IMR-90 (cell line): ENCODE data around the gene MBTPS1. TPM values are rescaled to one million over a fixed set of nuclear protein-coding genes. Genes with fewer than 3 reads are reported as not detected.

Experiments
- ATAC-seq: fragments of 200-7000 bp; cut with Tn5 transposase; 2 replicates; pipeline ENCODE4 v1.9.1; 2020; ENCODE audit warnings: low read depth, mild to moderate bottlenecking, moderate library complexity
- BruUV-seq: library from RNA; stranded (reverse); fragments of 400-500 nt; replicated peaks from 2 replicates; lab custom pipeline; 2021; lab: Mats Ljungman, UMichigan
- CTCF ChIA-PET: fragments of 300-600 bp; formaldehyde crosslinking; extraction: SDS; loops from one replicate; lab custom pipeline; 2021; ENCODE audit warnings: antibody characterized with exemption; lab: Yijun Ruan, JAX
- POLR2A ChIA-PET: fragments of 300-600 bp; sonication (Branson Sonifier 250); formaldehyde crosslinking; loops from one replicate; lab custom pipeline; 2022; ENCODE audit warnings: antibody characterized with exemption; ENCODE audit not compliant: unreplicated experiment; lab: Charles Lee
- DNase-seq: peaks from one replicate; pipeline ENCODE4 v3.0.0; 2013
- H2AFZ ChIP-seq: replicated peaks from 2 replicates; pipeline ENCODE3; 2013; ENCODE audit warnings: low read length, mild to moderate bottlenecking; ENCODE audit not compliant: poor library complexity
- H2AK5ac ChIP-seq: 2 replicates; pipeline ENCODE4 v1.6.1; 2013; ENCODE audit warnings: low read depth, low read length, inconsistent platforms
- H2AK9ac ChIP-seq: replicated peaks from 2 replicates; pipeline ENCODE3; 2013; ENCODE audit warnings: mild to moderate bottlenecking, low read depth, low read length, moderate library complexity; ENCODE audit not compliant: poor library complexity
- H2BK120ac ChIP-seq: 2 replicates; pipeline ENCODE4 v1.6.1; 2013; ENCODE audit warnings: low read depth, low read length, inconsistent platforms
- H2BK15ac ChIP-seq: 3 replicates; pipeline ENCODE4 v1.6.1; 2013; ENCODE audit warnings: low read depth, low read length, inconsistent platforms
- H2BK20ac ChIP-seq: 2 replicates; pipeline ENCODE4 v1.6.1; 2013; ENCODE audit warnings: low read depth, mild to moderate bottlenecking, inconsistent platforms, low read length, moderate library complexity
- H2BK5ac ChIP-seq: 2 replicates; pipeline ENCODE4 v1.6.1; 2013; ENCODE audit warnings: mild to moderate bottlenecking, low read depth, low read length, inconsistent platforms; ENCODE audit not compliant: poor library complexity, severe bottlenecking
- H3K14ac ChIP-seq: replicated peaks from 2 replicates; pipeline ENCODE4 v1.6.1; 2013; ENCODE audit warnings: low read depth, low read length, inconsistent platforms
- H3K18ac ChIP-seq: 2 replicates; pipeline ENCODE4 v1.6.1; 2013; ENCODE audit warnings: low read depth, low read length, control low read depth
- H3K23ac ChIP-seq: 2 replicates; pipeline ENCODE4 v1.6.1; 2013; ENCODE audit warnings: low read depth, low read length, inconsistent platforms
- H3K27ac ChIP-seq: 2 replicates; pipeline ENCODE4 v1.5.1; 2013; ENCODE audit warnings: mild to moderate bottlenecking, control low read depth, low read length; ENCODE audit not compliant: insufficient read depth
- H3K27me3 ChIP-seq: 2 replicates; pipeline ENCODE4 v1.6.1; 2013; ENCODE audit warnings: low read length; ENCODE audit not compliant: control insufficient read depth, insufficient read depth
- H3K36me3 ChIP-seq: 2 replicates; pipeline ENCODE4 v1.6.1; 2013; ENCODE audit warnings: low read length, mixed read lengths; ENCODE audit not compliant: control insufficient read depth, insufficient read depth
- H3K4ac ChIP-seq: 2 replicates; pipeline ENCODE4 v1.6.1; 2013; ENCODE audit warnings: low read depth, low read length, inconsistent platforms
- H3K4me1 ChIP-seq: 2 replicates; pipeline ENCODE4 v1.6.1; 2013; ENCODE audit warnings: low read length, mixed read lengths; ENCODE audit not compliant: control insufficient read depth, insufficient read depth
- H3K4me2 ChIP-seq: 2 replicates; pipeline ENCODE4 v1.6.1; 2013; ENCODE audit warnings: low read depth, mild to moderate bottlenecking, control low read depth, low read length, moderate library complexity
- H3K4me3 ChIP-seq: 2 replicates; pipeline ENCODE4 v1.5.1; 2013; ENCODE audit warnings: low read depth, mild to moderate bottlenecking, control low read depth, low read length, moderate library complexity; ENCODE audit not compliant: insufficient read depth
- H3K56ac ChIP-seq: 2 replicates; pipeline ENCODE4 v1.6.1; 2013; ENCODE audit warnings: low read length, inconsistent platforms; ENCODE audit not compliant: insufficient read depth; ENCODE audit errors: extremely low read depth
- H3K79me1 ChIP-seq, 2 experiments: 2 replicates each; pipeline ENCODE4 v1.6.1; 2013; ENCODE audit warnings: low read length in 2 of 2, inconsistent platforms in 1 of 2, low read depth in 1 of 2
- H3K9ac ChIP-seq: 2 replicates; pipeline ENCODE4 v1.6.1; 2013; ENCODE audit warnings: low read depth, low read length, control low read depth
- H3K9me1 ChIP-seq: 2 replicates; pipeline ENCODE4 v1.6.1; 2013; ENCODE audit warnings: low read length, inconsistent platforms; ENCODE audit not compliant: insufficient read depth
- H3K9me3 ChIP-seq: 2 replicates; pipeline ENCODE4 v1.6.1; 2013; ENCODE audit warnings: low read length; ENCODE audit not compliant: control insufficient read depth, insufficient read depth
- H4K20me1 ChIP-seq: 2 replicates; pipeline ENCODE4 v1.6.1; 2013; ENCODE audit warnings: low read length, inconsistent platforms; ENCODE audit not compliant: insufficient read depth
- H4K5ac ChIP-seq: 2 replicates; pipeline ENCODE4 v1.6.1; 2013; ENCODE audit warnings: mild to moderate bottlenecking, low read depth, low read length, control low read depth
- H4K8ac ChIP-seq, 2 experiments: 2 replicates each; pipeline ENCODE4 v1.6.1; 2013; ENCODE audit warnings: low read depth in 2 of 2, low read length in 2 of 2, control low read depth in 1 of 2, inconsistent platforms in 1 of 2
- H4K91ac ChIP-seq: 2 replicates; pipeline ENCODE4 v1.6.1; 2013; ENCODE audit warnings: low read depth, low read length, inconsistent platforms; ENCODE audit not compliant: insufficient read depth
- CHD1 ChIP-seq: IDR thresholded peaks from 2 replicates; pipeline ENCODE4 v1.6.1; 2012; ENCODE audit warnings: low read depth, low read length, improper control_type of control experiment
- FOS ChIP-seq: fragments of 150-350 bp; IDR thresholded peaks from 2 replicates; pipeline ENCODE4 v1.6.1; 2016; ENCODE audit warnings: low read depth, low read length
- POLR2A ChIP-seq: IDR thresholded peaks from 2 replicates; pipeline ENCODE4 v1.6.1; 2012; ENCODE audit warnings: mild to moderate bottlenecking, low read depth, low read length
- RAD21 ChIP-seq: IDR thresholded peaks from 2 replicates; pipeline ENCODE4 v1.6.1; 2012; ENCODE audit warnings: low read length, improper control_type of control experiment
- RCOR1 ChIP-seq: IDR thresholded peaks from 2 replicates; pipeline ENCODE4 v1.6.1; 2012; ENCODE audit warnings: mild to moderate bottlenecking, low read length, improper control_type of control experiment; ENCODE audit not compliant: insufficient replicate concordance
- RFX5 ChIP-seq: IDR thresholded peaks from 2 replicates; pipeline ENCODE4 v1.8.0; 2012; ENCODE audit warnings: low read depth, mild to moderate bottlenecking, low read length, moderate library complexity
- WGBS, 2 experiments: methylation state at CpG; one replicate each; pipeline versions ENCODE4 v1.1.5 to v1.1.7; 2013; ENCODE audit warnings: missing lambda C conversion rate in 2 of 2; ENCODE audit not compliant: insufficient read length in 1 of 2; ENCODE audit errors: extremely low coverage in 2 of 2; 5-methylcytosine and 5-hydroxymethylcytosine counted together
- dilution Hi-C: fragments of 300-500 bp; cut with HindIII; formaldehyde crosslinking; loops from one replicate; pipeline ENCODE4 v1.14.3; 2018; ENCODE audit warnings: low sequenced_read_pairs; ENCODE audit not compliant: unreplicated experiment
- in situ Hi-C: fragments of 300-500 bp; cut with MboI; formaldehyde crosslinking; loops from 3 replicates; pipeline ENCODE4 v1.14.3; 2019; ENCODE audit warnings: low sequenced_read_pairs, inconsistent platforms, mixed read lengths
- intact Hi-C: fragments of 100-400 bp; cut with micrococcal nuclease; formaldehyde crosslinking; loops from 2 replicates; pipeline ENCODE4 v1.10.0; 2022
- polyA plus RNA-seq, 3 experiments: library from polyadenylated mRNA; depleted of rRNA; stranded (reverse); fragments of >200 nt; gene quantifications; 2 replicates each; pipeline ENCODE4 v1.2.3, GENCODE V29; 2012; ENCODE audit warnings: low replicate concordance in 1 of 3
- total RNA-seq: library from RNA; depleted of rRNA; stranded (reverse); fragments of >200 nt; gene quantifications from 2 replicates; pipeline ENCODE4 v1.2.3, GENCODE V29; 2012
- TF ChIP-seq, protein P1 (sequence below): conservative IDR thresholded peaks from 2 replicates; pipeline ENCODE4 v1.5.1; 2012; ENCODE audit warnings: mild to moderate bottlenecking, low read depth, low read length, improper control_type of control experiment
- TF ChIP-seq, protein P2 (sequence below): fragments of 150-350 bp; IDR thresholded peaks from 2 replicates; pipeline ENCODE4 v1.6.1; 2017; ENCODE audit warnings: mild to moderate bottlenecking, antibody characterized with exemption, low read length, low read depth

The MBTPS1 gene
- total and polyA plus RNA-seq, 2 of the 4 experiments (the other 2 are of a cell fraction), result 59.0 to 70.4 TPM

DNA sequence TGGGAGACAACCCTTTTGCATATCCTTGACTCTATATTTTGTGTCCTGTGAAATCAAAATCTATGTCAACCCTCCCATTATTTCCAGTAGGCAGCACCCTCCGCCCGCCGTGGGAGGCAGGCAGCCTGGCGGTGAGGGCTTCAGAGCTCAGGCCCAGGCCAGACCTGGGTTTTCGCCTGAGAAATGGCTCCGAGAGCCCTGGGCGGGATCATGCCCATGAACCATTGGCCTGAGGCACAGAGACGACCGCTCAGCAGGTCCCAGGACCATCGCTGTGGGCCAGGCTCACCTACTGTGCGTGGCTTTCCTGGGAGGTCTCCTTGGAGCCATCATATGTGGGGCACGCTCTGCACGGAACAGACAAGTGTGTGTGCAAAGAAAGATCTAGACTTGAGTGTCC, 67.9 kb downstream of the MBTPS1 start:
- H3K4me2 ChIP-seq, result no peak overlapping the region
- intact Hi-C loops, result no loop called here
- WGBS, 2 experiments, result 96% methylated on average over 7 of the region's 13 CpGs; no CpG with 5 or more reads in 1 of the 2 experiments
- H3K4me3 ChIP-seq, result no peak overlapping the region
- H4K91ac ChIP-seq, result no peak overlapping the region
- H3K23ac ChIP-seq, result no peak overlapping the region
- H2BK120ac ChIP-seq, result no peak overlapping the region
- no peaks in the 10 kb centered on the region for H3K9me3 ChIP-seq
- no peak overlapping the region for H2BK5ac ChIP-seq
- no peaks in the 10 kb centered on the region for H3K9me1 ChIP-seq
- no peaks in the 10 kb centered on the region for H3K4me1 ChIP-seq
- H3K27me3 ChIP-seq, result peaks cover 1% of the 10 kb centered on the region; the same call in 1 of the 2 replicates
- H2BK20ac ChIP-seq, result no peak overlapping the region
- dilution Hi-C loops, result no loop called here
- no peak overlapping the region for H2AK5ac ChIP-seq
- H2AK9ac ChIP-seq, result no peak overlapping the region
- no peak overlapping the region for H2AFZ ChIP-seq
- no peak overlapping the region for H4K5ac ChIP-seq
- ChIA-PET CTCF (no interaction called here), POLR2A (no interaction called here)
- in situ Hi-C loops, result no loop called here
- DNase-seq (no peak), ATAC-seq (no peak)
- H4K20me1 ChIP-seq, result 0 out of 2 replicates have a peak, but pooled peaks cover 3% of the 10 kb centered on the region
- H2BK15ac ChIP-seq, result no peak overlapping the region
- no peaks in the 10 kb centered on the region; a peak in 1 of 4 replicates for H3K79me1 ChIP-seq
- TF ChIP-seq RCOR1 (no peak), CHD1 (no peak), FOS (no peak), RAD21 (no peak), RFX5 (no peak), POLR2A (no peak)
- TF ChIP-seq, protein P1, sequence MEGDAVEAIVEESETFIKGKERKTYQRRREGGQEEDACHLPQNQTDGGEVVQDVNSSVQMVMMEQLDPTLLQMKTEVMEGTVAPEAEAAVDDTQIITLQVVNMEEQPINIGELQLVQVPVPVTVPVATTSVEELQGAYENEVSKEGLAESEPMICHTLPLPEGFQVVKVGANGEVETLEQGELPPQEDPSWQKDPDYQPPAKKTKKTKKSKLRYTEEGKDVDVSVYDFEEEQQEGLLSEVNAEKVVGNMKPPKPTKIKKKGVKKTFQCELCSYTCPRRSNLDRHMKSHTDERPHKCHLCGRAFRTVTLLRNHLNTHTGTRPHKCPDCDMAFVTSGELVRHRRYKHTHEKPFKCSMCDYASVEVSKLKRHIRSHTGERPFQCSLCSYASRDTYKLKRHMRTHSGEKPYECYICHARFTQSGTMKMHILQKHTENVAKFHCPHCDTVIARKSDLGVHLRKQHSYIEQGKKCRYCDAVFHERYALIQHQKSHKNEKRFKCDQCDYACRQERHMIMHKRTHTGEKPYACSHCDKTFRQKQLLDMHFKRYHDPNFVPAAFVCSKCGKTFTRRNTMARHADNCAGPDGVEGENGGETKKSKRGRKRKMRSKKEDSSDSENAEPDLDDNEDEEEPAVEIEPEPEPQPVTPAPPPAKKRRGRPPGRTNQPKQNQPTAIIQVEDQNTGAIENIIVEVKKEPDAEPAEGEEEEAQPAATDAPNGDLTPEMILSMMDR, result no peak
- TF ChIP-seq, protein P2, sequence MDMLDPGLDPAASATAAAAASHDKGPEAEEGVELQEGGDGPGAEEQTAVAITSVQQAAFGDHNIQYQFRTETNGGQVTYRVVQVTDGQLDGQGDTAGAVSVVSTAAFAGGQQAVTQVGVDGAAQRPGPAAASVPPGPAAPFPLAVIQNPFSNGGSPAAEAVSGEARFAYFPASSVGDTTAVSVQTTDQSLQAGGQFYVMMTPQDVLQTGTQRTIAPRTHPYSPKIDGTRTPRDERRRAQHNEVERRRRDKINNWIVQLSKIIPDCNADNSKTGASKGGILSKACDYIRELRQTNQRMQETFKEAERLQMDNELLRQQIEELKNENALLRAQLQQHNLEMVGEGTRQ, result no peak
- no peak overlapping the region for H3K27ac ChIP-seq
- H3K4ac ChIP-seq, result no peak overlapping the region
- no peak overlapping the region for H3K18ac ChIP-seq
- no peak overlapping the region for H3K9ac ChIP-seq
- H4K8ac ChIP-seq, result no peak overlapping the region
- H3K14ac ChIP-seq, result no peak overlapping the region
- peaks cover 19% of the 10 kb centered on the region for H3K36me3 ChIP-seq
- no peak overlapping the region for H3K56ac ChIP-seq
- no TSS peak for BruUV-seq
